ENCODE measurements around the gene GNA14. TPM values are rescaled to one million over a fixed set of nuclear protein-coding genes. Genes with fewer than 3 reads are reported as not detected.

The GNA14 gene
- polyA plus RNA-seq, 3 donors from 2014 or later: not detected

GRCh38 chr9:77375956-77376532 is 272.1 kb downstream of the GNA14 start:
- Mint-ChIP-seq H3K27me3 (ENCODE audit: low read depth in 3 of 3) (peaks cover 0 to 2% (median 0%) of the 10 kb centered on the region in 3 donors), H3K36me3 (peaks cover 8 to 32% (median 14%) of the 10 kb centered on the region in 3 donors), H3K27ac (no peak overlapping the region), H3K4me3 (no peak overlapping the region), H3K9me3 (peaks cover 0 to 2% (median 0%) of the 10 kb centered on the region in 6 donors), H3K4me1 (no peaks in the 10 kb centered on the region)
- DNase-seq: no peak

- no peak for DNase-seq
- Mint-ChIP-seq H3K36me3 (peaks cover 19 to 37% (median 28%) of the 10 kb centered on the region in 3 donors), H3K9me3 (peaks cover 0 to 2% (median 0%) of the 10 kb centered on the region in 6 donors), H3K4me1 (no peaks in the 10 kb centered on the region), H3K4me3 (no peak overlapping the region), H3K27me3 (ENCODE audit: low read depth in 3 of 3) (peaks cover 0 to 2% (median 0%) of the 10 kb centered on the region in 3 donors), H3K27ac (no peak overlapping the region)
Measured at GRCh38 chr9:77374266-77374665, 273.9 kb downstream of the GNA14 start.

Measured in immature natural killer cell (primary cell).